Stimulated activated CD4-positive, alpha-beta T cell treated with anti-CD3 and anti-CD28 coated beads, Interleukin-2, amount 100 ng/mL, for 4 hours (primary cell): ENCODE data around the gene ARHGAP25.
"Not testable (repeated sequence)": the region's sequence is repeated elsewhere in the genome, so short reads cannot be mapped to it uniquely, and the experiment has no call there.

Experiments used
- DNase-seq: peaks from one replicate; pipeline ENCODE4 v3.0.0-alpha.2; 2020; ENCODE audit warnings: low read depth

ARHGAP25 gene

GRCh38 chr2:68800027-68800401 is 65.4 kb downstream of the ARHGAP25 start:
- no peak for DNase-seq

- DNase-seq: no peak
Measured at GRCh38 chr2:68800517-68800916, 65.9 kb downstream of the ARHGAP25 start.

GRCh38 chr2:68802161-68802560 is 67.5 kb downstream of the ARHGAP25 start:
- not testable (repeated sequence) for DNase-seq

GRCh38 chr2:68805025-68805424 is 70.4 kb downstream of the ARHGAP25 start:
- DNase-seq: no peak

- no peak for DNase-seq
Measured at GRCh38 chr2:68806511-68807109, 72.0 kb downstream of the ARHGAP25 start.

GRCh38 chr2:68807821-68808266 is 73.2 kb downstream of the ARHGAP25 start:
- DNase-seq: no peak

GRCh38 chr2:68809324-68810240 is 75.0 kb downstream of the ARHGAP25 start:
- no peak for DNase-seq

GRCh38 chr2:68811364-68811763 is 76.8 kb downstream of the ARHGAP25 start:
- DNase-seq: no peak

- DNase-seq: no peak
Measured at GRCh38 chr2:68812251-68812650, 77.6 kb downstream of the ARHGAP25 start.

GRCh38 chr2:68813596-68813995 is 79.0 kb downstream of the ARHGAP25 start:
- no peak for DNase-seq

GRCh38 chr2:68817306-68817705 is 82.7 kb downstream of the ARHGAP25 start:
- no peak for DNase-seq

- DNase-seq: no peak
Measured at GRCh38 chr2:68819556-68819955, 84.9 kb downstream of the ARHGAP25 start.

- no peak for DNase-seq
Measured at GRCh38 chr2:68822207-68822872, 87.7 kb downstream of the ARHGAP25 start.

GRCh38 chr2:68824831-68825230 is 90.2 kb downstream of the ARHGAP25 start:
- DNase-seq: no peak

GRCh38 chr2:68825866-68826265 is 91.3 kb downstream of the ARHGAP25 start:
- DNase-seq: no peak

- no peak for DNase-seq
Measured at GRCh38 chr2:68827666-68828065, 93.1 kb downstream of the ARHGAP25 start.

GRCh38 chr2:68828887-68829708 is 94.5 kb downstream of the ARHGAP25 start:
- peak; percentile 27 for DNase-seq

- DNase-seq: no peak
Measured at GRCh38 chr2:68829749-68830148, 95.1 kb downstream of the ARHGAP25 start.

- DNase-seq: no peak
Measured at GRCh38 chr2:68831686-68832232, 97.1 kb downstream of the ARHGAP25 start.

- peak; percentile 41 for DNase-seq
Measured at GRCh38 chr2:68832233-68832869, 97.7 kb downstream of the ARHGAP25 start.

GRCh38 chr2:68833162-68833561 is 98.6 kb downstream of the ARHGAP25 start:
- no peak for DNase-seq
